OCI-LY3 (cell line): ENCODE data around the gene CMKLR1.

Source experiments
- CTCF ChIP-seq: fragments of 200-600, 300-600 bp; sonication (generic); IDR thresholded peaks from 2 replicates; pipeline ENCODE4 v1.5.1; 2014; ENCODE audit warnings: antibody characterized with exemption, low read length, low read depth
- EZH2phosphoT487 ChIP-seq: fragments of 200-600 bp; shearing (Covaris generic); IDR thresholded peaks from 2 replicates; pipeline ENCODE4 v1.6.1; 2018; ENCODE audit warnings: antibody characterized with exemption, mixed run types, low read depth

- TF ChIP-seq CTCF = no peak
- no peak for TF ChIP-seq EZH2phosphoT487
These were observed 39.0 kb downstream of the CMKLR1 start for GRCh38 chr12:108299980-108300696.
